ENCODE measurements around the gene GGCT.
A peak's percentile ranks its signal among the peaks of the same experiment; 100 is the strongest.

GGCT gene

GRCh38 chr7:30524545-30524944, 19.9 kb upstream of the GGCT start:
- Histone ChIP-seq H3K27ac (no peak overlapping the region), H3K27me3 (replicated peaks) (no peaks in the 10 kb centered on the region), H3K4me3 (ENCODE audit: low read depth, low read length) (no peak overlapping the region), H3K36me3 (replicated peaks) (no peaks in the 10 kb centered on the region)
- in situ Hi-C loops (cut with HindIII; ENCODE audit: low pct_ligation_motif_present, low sequenced_read_pairs), result no loop called here
- DNase-seq, result no peak
- TF ChIP-seq, protein P1, sequence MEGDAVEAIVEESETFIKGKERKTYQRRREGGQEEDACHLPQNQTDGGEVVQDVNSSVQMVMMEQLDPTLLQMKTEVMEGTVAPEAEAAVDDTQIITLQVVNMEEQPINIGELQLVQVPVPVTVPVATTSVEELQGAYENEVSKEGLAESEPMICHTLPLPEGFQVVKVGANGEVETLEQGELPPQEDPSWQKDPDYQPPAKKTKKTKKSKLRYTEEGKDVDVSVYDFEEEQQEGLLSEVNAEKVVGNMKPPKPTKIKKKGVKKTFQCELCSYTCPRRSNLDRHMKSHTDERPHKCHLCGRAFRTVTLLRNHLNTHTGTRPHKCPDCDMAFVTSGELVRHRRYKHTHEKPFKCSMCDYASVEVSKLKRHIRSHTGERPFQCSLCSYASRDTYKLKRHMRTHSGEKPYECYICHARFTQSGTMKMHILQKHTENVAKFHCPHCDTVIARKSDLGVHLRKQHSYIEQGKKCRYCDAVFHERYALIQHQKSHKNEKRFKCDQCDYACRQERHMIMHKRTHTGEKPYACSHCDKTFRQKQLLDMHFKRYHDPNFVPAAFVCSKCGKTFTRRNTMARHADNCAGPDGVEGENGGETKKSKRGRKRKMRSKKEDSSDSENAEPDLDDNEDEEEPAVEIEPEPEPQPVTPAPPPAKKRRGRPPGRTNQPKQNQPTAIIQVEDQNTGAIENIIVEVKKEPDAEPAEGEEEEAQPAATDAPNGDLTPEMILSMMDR (IDR thresholded peaks at IDR 0.05; ENCODE audit: low read depth, low read length, missing control alignments), result no peak

- in situ Hi-C loops (cut with HindIII; ENCODE audit: low pct_ligation_motif_present, low sequenced_read_pairs), result no loop called here
- H3K27me3 ChIP-seq (replicated peaks), result no peaks in the 10 kb centered on the region
- DNase-seq, result no peak
- no peak overlapping the region for H3K27ac ChIP-seq
- H3K36me3 ChIP-seq (replicated peaks), result no peaks in the 10 kb centered on the region
- TF ChIP-seq, protein P1 (IDR thresholded peaks at IDR 0.05; ENCODE audit: low read depth, low read length, missing control alignments), result no peak
- no peak overlapping the region for H3K4me3 ChIP-seq (ENCODE audit: low read depth, low read length)
Measured at GRCh38 chr7:30523466-30523865, 18.8 kb upstream of the GGCT start.

- in situ Hi-C loops (cut with HindIII; ENCODE audit: low pct_ligation_motif_present, low sequenced_read_pairs), result no loop called here
- no peak overlapping the region for H3K4me3 ChIP-seq (ENCODE audit: low read depth, low read length)
- no peak for DNase-seq
- no peak overlapping the region for H3K27ac ChIP-seq
- TF ChIP-seq, protein P1 (IDR thresholded peaks at IDR 0.05; ENCODE audit: low read depth, low read length, missing control alignments), result no peak
- no peaks in the 10 kb centered on the region for H3K27me3 ChIP-seq (replicated peaks)
- no peaks in the 10 kb centered on the region for H3K36me3 ChIP-seq (replicated peaks)
Measured at GRCh38 chr7:30522159-30522558, 17.5 kb upstream of the GGCT start.

GRCh38 chr7:30521532-30521931, 16.9 kb upstream of the GGCT start:
- Histone ChIP-seq H3K27ac (peak overlapping the region; percentile 43), H3K27me3 (replicated peaks) (no peaks in the 10 kb centered on the region), H3K36me3 (replicated peaks) (no peaks in the 10 kb centered on the region), H3K4me3 (ENCODE audit: low read depth, low read length) (no peak overlapping the region)
- TF ChIP-seq, protein P1 (IDR thresholded peaks at IDR 0.05; ENCODE audit: low read depth, low read length, missing control alignments), result no peak
- in situ Hi-C loops (cut with HindIII; ENCODE audit: low pct_ligation_motif_present, low sequenced_read_pairs), result no loop called here
- peak; percentile 53 for DNase-seq

GRCh38 chr7:30519122-30519521, 14.5 kb upstream of the GGCT start:
- Histone ChIP-seq H3K27me3 (replicated peaks) (no peaks in the 10 kb centered on the region), H3K36me3 (replicated peaks) (no peaks in the 10 kb centered on the region), H3K27ac (no peak overlapping the region), H3K4me3 (ENCODE audit: low read depth, low read length) (no peak overlapping the region)
- no peak for DNase-seq
- in situ Hi-C loops (cut with HindIII; ENCODE audit: low pct_ligation_motif_present, low sequenced_read_pairs), result no loop called here
- TF ChIP-seq, protein P1 (IDR thresholded peaks at IDR 0.05; ENCODE audit: low read depth, low read length, missing control alignments), result no peak

- Histone ChIP-seq H3K36me3 (replicated peaks) (no peaks in the 10 kb centered on the region), H3K27ac (no peak overlapping the region), H3K4me3 (ENCODE audit: low read depth, low read length) (no peak overlapping the region), H3K27me3 (replicated peaks) (no peaks in the 10 kb centered on the region)
- in situ Hi-C loops (cut with HindIII; ENCODE audit: low pct_ligation_motif_present, low sequenced_read_pairs), result no loop called here
- DNase-seq, result no peak
- TF ChIP-seq, protein P1 (IDR thresholded peaks at IDR 0.05; ENCODE audit: low read depth, low read length, missing control alignments), result no peak
Measured at GRCh38 chr7:30515761-30516160, 11.1 kb upstream of the GGCT start.

Data from brain microvascular endothelial cell (primary cell).